ENCODE measurements around the gene ZDHHC19.

Gene ZDHHC19

GRCh38 chr3:196192524-196193051 is 18.6 kb downstream of the ZDHHC19 start:
- no peak for TF ChIP-seq CTCF (IDR thresholded peaks at IDR 0.05)

- TF ChIP-seq CTCF (IDR thresholded peaks at IDR 0.05) = no peak
Measured at GRCh38 chr3:196192036-196192523, 19.1 kb downstream of the ZDHHC19 start.

GRCh38 chr3:196189566-196190347 is 21.4 kb downstream of the ZDHHC19 start:
- no peak for TF ChIP-seq CTCF (IDR thresholded peaks at IDR 0.05)

- TF ChIP-seq CTCF (IDR thresholded peaks at IDR 0.05) = no peak
Measured at GRCh38 chr3:196186651-196187573, 24.3 kb downstream of the ZDHHC19 start.

- TF ChIP-seq CTCF (IDR thresholded peaks at IDR 0.05) = no peak
Measured at GRCh38 chr3:196184881-196185280, 26.3 kb downstream of the ZDHHC19 start.

GRCh38 chr3:196181127-196181546 is 30.1 kb downstream of the ZDHHC19 start:
- no peak for TF ChIP-seq CTCF (IDR thresholded peaks at IDR 0.05)

- no peak for TF ChIP-seq CTCF (IDR thresholded peaks at IDR 0.05)
Measured at GRCh38 chr3:196180346-196180745, 30.9 kb downstream of the ZDHHC19 start.
